GM18519 (cell line): Measurements from ENCODE around the gene RSF1.

Experiments
- ATAC-seq: cut with Tn5 transposase; IDR thresholded peaks from one replicate; pipeline ENCODE4 v1.9.1; 2021; ENCODE audit warnings: mild to moderate bottlenecking, moderate library complexity; ENCODE audit not compliant: unreplicated experiment, low FRiP score

RSF1 gene

DNA sequence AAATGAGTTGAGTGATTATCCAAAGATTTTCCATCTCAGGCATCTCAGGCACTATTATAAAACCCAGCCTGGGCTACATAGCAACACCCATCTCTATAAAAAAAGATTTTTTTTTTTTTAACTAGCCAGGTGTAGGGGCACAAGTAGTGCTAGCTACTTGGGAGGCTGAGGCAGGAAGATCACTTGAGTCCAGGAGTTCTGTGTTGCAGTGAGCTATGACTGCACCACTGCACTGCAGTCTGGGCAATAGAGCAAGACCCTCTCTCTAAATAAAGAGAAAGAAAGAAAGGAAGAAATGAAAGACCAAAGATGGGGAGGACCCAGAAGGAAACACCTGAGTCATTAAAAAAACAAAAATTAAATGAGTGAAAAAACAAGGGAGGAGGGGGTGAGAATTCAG is 14.1 kb downstream of the RSF1 start:
- ATAC-seq = no peak

DNA sequence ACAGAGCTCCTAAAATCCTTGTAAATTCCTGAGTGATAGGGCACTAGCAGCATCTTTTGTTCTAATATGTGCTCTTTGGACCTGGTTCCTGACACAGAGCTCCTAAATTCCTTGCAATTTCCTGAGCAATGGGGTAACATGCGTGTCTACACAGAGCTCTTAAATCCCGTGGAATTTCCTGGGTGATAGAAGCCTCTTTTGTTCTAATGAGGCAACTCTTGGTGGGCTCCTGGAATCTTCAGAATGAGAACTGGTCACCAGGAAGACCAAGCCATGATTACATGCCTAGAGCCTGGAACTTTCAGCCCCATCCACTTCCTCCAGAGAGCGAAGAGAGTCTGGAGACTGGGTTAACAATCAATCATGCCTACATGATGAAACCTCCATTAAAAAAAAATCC is 19.0 kb downstream of the RSF1 start:
- ATAC-seq = no peak

- no peak for ATAC-seq
Observed at GRCh38 chr11:77800449-77800848, 20.1 kb downstream of the RSF1 start.

DNA sequence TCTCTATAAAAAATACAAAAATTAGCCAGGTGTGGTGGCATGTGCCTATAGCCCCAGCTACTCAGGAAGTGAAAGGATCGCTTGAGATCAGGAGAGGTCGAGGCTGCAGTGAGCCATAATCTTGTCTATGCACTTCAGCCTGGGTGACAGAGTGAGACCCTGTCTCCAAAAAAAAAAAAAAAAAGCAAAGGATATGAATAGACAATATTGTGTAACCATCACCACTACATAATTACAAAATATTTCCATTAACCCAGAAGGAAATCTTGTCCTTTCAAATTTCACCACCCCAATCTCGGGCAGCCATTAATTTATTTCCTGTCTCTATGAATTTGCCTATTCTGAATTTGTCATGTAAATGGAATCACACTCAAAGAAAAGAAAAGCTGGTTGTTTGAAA is 21.2 kb downstream of the RSF1 start:
- ATAC-seq = no peak

GRCh38 chr11:77793972-77794371 is 26.6 kb downstream of the RSF1 start:
- no peak for ATAC-seq

DNA sequence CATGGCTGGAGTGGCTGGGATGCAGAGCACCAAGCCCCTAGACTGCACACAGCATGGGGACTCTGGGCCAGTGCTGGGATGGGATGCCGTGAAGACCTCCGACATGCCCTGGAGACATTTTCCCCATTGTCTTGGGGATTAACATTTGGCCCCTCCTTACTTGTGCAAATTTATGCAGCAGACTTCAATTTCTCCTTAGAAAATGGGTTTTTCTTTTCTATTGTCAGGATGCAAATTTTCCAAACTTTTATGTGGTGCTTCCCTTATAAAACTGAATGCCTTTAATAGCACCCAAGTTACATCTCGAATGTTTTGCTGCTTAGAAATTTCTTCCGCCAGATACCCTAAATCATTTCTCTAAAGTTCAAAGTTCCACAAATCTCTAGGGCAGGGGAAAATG is 29.2 kb downstream of the RSF1 start:
- no peak for ATAC-seq

DNA sequence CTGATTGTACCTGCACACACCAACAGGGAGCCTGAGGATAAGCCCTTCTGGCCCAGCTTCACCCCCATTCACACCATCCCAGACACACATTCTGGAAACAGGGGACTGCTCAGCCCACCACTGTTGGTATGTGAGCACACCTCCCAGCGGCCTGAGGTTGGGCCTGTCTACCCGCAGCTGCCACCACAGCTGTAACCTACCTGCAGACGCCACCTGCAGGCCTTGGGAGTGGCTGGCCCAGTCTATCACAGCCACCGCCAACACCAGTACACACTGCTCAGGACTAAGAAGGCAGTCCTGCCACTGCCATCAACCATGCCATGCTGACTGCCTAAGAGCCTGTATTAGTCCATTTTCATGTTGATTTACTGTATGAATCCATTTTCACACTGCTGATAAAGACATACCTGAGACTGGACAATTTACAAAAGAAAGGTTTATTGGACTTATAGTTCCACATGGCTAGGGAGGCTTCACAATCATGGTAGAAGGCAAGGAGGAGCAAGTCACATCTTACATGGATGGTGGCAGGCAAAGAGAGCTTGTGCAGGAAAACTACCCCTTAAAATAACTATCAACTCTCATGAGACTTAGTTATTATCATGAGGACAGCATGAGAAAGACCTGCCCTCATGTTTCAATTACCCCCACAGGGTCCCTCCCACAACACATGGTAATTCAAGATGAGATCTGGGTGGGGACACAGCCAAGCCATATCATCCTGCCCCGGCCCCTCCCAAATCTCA is 30.6 kb downstream of the RSF1 start:
- no peak for ATAC-seq

GRCh38 chr11:77789061-77789730 is 31.3 kb downstream of the RSF1 start:
- ATAC-seq = no peak

DNA sequence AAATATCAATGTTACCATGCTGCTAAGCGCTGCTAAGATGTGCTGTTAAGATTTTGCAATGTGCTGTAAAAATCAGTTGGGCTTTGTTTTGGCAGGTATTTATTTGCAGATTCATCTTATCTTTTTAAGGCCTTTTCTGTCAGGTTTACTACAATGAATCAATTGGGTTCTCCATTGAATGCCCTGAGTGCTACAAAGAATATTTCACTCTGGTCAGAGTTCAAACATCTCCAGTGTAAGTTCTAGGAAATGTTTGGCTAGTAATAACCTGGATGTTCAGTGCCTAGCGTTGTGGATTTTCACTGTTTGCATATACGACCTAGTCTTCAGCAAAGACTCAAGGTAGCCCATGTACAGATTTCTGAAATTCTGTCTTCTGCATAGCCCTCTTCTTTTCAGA is 36.0 kb downstream of the RSF1 start:
- no peak for ATAC-seq

DNA sequence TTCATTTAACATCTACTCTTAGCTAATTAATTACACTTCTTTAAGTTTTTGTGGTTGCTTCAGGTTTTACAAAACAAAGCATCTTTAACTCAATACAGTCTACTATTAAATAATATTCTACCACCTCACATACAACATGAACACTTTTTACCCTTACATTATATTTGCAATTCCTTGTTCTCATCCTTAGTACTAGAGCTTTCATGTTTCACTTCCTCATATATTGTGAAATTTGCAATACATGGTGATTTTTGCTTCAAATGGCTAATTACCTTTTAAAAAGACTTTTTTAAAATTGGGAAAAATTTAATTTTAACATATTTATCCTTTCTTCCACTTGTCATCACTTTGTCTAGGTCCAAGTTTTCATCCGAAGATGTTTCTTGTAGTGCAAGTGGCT is 37.5 kb downstream of the RSF1 start:
- no peak for ATAC-seq

GRCh38 chr11:77779935-77780334 is 40.6 kb downstream of the RSF1 start:
- no peak for ATAC-seq

GRCh38 chr11:77778549-77778948 is 42.0 kb downstream of the RSF1 start:
- ATAC-seq = no peak

GRCh38 chr11:77778118-77778517 is 42.4 kb downstream of the RSF1 start:
- no peak for ATAC-seq

GRCh38 chr11:77776455-77776854 is 44.1 kb downstream of the RSF1 start:
- no peak for ATAC-seq

- ATAC-seq = no peak
Observed at GRCh38 chr11:77775936-77776335, 44.6 kb downstream of the RSF1 start.

GRCh38 chr11:77771135-77771534 is 49.4 kb downstream of the RSF1 start:
- no peak for ATAC-seq

DNA sequence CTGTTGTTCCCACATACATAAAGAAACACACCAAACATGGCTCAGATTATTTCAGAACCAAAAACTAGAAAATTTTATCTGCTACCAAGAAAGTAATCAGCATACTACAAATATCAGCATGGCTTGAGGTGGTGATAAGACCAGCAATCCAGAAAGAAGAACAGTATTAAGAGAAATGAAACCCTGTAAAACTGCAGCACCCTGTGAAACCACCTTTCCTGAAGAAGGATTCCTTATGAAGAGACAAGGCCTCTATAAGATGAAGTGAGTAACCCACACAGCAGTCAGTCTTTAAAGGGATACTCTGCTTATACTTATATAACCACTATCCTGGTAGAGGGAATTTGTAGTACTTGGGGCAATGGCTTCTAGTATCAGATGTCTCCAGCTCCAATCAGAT is 49.9 kb downstream of the RSF1 start:
- ATAC-seq = no peak

GRCh38 chr11:77762426-77762825 is 58.1 kb downstream of the RSF1 start:
- ATAC-seq = no peak

DNA sequence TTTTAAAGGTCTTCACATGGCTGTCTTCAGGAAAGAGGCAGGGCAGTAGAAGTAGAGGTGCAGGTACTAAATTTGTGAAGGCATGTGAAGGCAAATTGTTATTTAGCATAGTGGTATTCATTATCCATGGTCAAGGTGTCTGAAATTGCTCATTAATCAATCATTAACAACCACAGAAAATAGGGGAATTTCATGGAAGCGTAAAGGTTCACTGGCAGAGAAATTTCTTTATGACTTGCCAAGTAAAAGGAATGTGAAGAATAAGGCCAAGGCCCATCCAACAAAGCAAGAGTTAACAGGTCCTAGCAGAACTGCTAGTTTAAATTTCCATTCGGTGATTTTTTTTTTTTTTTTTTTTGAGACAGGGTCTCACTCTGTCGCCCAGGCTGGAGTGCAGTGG is 59.0 kb downstream of the RSF1 start:
- ATAC-seq = no peak

DNA sequence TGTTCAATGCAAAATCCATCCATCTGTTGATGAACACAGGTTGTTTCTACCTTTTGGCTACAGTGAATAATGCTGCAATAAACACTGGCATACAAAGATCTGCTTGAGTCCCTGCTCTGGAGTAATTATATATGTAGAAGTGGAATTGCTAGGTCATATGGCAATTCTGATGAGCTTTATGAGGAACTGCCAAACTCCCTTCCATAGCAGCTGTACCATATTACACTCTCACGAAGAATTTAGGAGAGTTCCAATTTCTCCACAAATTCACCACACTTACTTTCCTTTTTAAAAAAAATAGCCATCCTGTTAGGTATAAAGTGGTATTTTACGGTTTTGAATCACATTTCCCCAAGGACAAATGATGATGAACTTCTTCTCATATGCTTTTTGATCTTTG is 62.2 kb downstream of the RSF1 start:
- no peak for ATAC-seq

DNA sequence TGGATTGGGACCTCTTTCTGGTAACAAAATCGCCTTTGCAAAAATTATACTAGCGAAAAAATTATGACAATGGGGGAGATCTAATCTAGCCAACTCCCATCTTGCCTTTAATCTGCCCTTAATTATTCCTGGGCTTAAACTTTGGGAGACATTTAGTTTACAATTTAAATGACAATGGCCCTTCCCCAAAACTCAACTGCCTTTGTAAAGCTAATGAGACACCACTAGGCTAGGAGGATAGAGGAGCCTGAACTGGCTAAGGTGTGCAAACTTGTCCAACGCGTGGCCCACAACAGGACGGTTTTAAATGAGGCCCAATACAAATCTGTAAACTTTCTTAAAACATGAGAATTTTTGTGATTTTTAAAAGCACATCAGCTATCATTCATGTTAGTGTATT is 67.3 kb downstream of the RSF1 start:
- ATAC-seq = no peak

DNA sequence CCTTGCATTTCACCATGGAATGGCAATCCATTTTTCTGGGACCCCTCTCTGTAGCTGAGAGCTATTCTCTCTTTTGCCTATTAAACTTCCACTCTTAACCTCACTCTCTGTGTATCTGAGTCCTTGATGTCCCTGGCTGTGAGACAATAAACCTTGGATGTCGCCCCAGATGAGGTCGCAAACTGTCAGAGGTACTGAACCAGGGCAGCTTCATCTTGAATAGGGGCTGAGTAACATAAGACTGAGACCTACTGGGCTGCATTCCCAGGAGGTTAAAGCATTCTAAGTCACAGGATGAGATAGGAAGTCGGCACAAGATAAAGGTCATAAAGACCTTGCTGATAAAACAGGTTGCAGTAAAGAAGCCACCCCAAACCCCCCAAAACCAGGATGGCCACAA is 68.0 kb downstream of the RSF1 start:
- ATAC-seq = no peak
